Activated CD8-positive, alpha-beta T cell treated with anti-CD3 and anti-CD28 coated beads for 36 hours (primary cell): Measurements from ENCODE around the gene MXRA5. TPM values are rescaled to one million over a fixed set of nuclear protein-coding genes. Genes with fewer than 3 reads are reported as not detected.

Experiments
- ATAC-seq: fragments of 200-7000 bp; cut with Tn5 transposase; one replicate; pipeline ENCODE4 v1.10.0; 2021; ENCODE audit warnings: mild to moderate bottlenecking, moderate library complexity
- CTCF ChIA-PET: fragments of 350-600 bp; sonication (Branson Sonifier 250); formaldehyde crosslinking; loops from one replicate; lab custom pipeline; 2021; ENCODE audit warnings: antibody characterized with exemption; lab: Charles Lee
- POLR2A ChIA-PET: fragments of 350-600 bp; sonication (Branson Sonifier 250); formaldehyde crosslinking; loops from one replicate; lab custom pipeline; 2021; ENCODE audit warnings: antibody characterized with exemption; lab: Charles Lee
- DNase-seq: peaks from one replicate; pipeline ENCODE4 v3.0.0-alpha.2; 2020
- H3K27ac Mint-ChIP-seq: one replicate; pipeline ENCODE4 v1.8.0; 2021; ENCODE audit warnings: mild to moderate bottlenecking, mixed read lengths
- H3K27me3 Mint-ChIP-seq: one replicate; pipeline ENCODE4 v1.8.0; 2021; ENCODE audit warnings: mixed read lengths
- H3K36me3 Mint-ChIP-seq: one replicate; pipeline ENCODE4 v1.8.0; 2021; ENCODE audit warnings: low read depth, mixed read lengths
- H3K4me1 Mint-ChIP-seq: one replicate; pipeline ENCODE4 v1.8.0; 2021; ENCODE audit warnings: low read depth, mixed read lengths
- H3K4me3 Mint-ChIP-seq: one replicate; pipeline ENCODE4 v1.8.0; 2021; ENCODE audit warnings: mild to moderate bottlenecking, moderate library complexity, mixed read lengths
- H3K9me3 Mint-ChIP-seq: one replicate; pipeline ENCODE4 v1.8.0; 2021; ENCODE audit warnings: mixed read lengths
- CTCF ChIP-seq: fragments of 200-600 bp; IDR thresholded peaks from one replicate; pipeline ENCODE4 v1.8.0; 2022; ENCODE audit warnings: antibody characterized with exemption, mild to moderate bottlenecking
- intact Hi-C: fragments of 100-400 bp; cut with micrococcal nuclease; formaldehyde crosslinking; loops from one replicate; pipeline ENCODE4 v1.10.0; 2022
- total RNA-seq, 2 experiments: library from RNA; stranded (reverse); gene quantifications; one replicate each; pipeline ENCODE4 v1.2.3, GENCODE V29; 2021

The MXRA5 gene
- total RNA-seq, 2 experiments from 2014 or later, result not detected

GRCh38 chrX:3299636-3300035 lies 46.8 kb downstream of the MXRA5 start:
- Mint-ChIP-seq H3K27me3 (no peaks in the 10 kb centered on the region), H3K9me3 (no peaks in the 10 kb centered on the region), H3K4me3 (no peak overlapping the region), H3K4me1 (no peaks in the 10 kb centered on the region), H3K27ac (no peak overlapping the region), H3K36me3 (no peaks in the 10 kb centered on the region)
- ATAC-seq, result no peak
- POLR2A ChIA-PET, result no interaction called here
- intact Hi-C loops, result no loop called here
- CTCF ChIA-PET, result no interaction called here
- no peak for TF ChIP-seq CTCF
- DNase-seq, result no peak

DNA sequence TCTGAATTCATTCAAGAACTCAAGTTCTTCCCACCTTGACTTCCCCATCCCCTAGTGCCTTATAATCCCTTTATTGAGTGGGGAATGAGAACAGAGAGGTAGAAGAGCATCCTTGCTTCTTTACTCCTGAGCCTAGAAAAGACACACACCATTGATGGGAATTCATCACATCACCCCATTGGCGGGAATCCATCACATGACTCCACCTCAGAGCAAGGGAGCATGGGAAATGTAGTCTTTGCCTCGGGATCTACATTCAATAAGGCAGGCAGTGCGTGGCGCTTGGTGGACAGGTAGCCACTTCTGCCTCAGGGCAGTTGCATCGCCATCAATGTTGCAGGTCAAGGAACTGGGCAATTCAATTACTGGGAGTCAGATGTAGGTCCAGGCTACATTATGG lies 50.7 kb downstream of the MXRA5 start:
- TF ChIP-seq CTCF, result no peak
- no peaks in the 10 kb centered on the region for H3K9me3 Mint-ChIP-seq
- no peak overlapping the region for H3K4me3 Mint-ChIP-seq
- ChIA-PET CTCF (no interaction called here), POLR2A (no interaction called here)
- no peaks in the 10 kb centered on the region for H3K27me3 Mint-ChIP-seq
- peak; percentile 3 for DNase-seq
- H3K4me1 Mint-ChIP-seq, result no peaks in the 10 kb centered on the region
- H3K27ac Mint-ChIP-seq, result no peak overlapping the region
- no peak for ATAC-seq
- intact Hi-C loops, result no loop called here
- no peaks in the 10 kb centered on the region for H3K36me3 Mint-ChIP-seq

GRCh38 chrX:3293251-3293650 lies 53.2 kb downstream of the MXRA5 start:
- TF ChIP-seq CTCF, result no peak
- Mint-ChIP-seq H3K27ac (no peak overlapping the region), H3K4me1 (no peaks in the 10 kb centered on the region), H3K9me3 (no peaks in the 10 kb centered on the region), H3K4me3 (no peak overlapping the region), H3K36me3 (no peaks in the 10 kb centered on the region), H3K27me3 (no peaks in the 10 kb centered on the region)
- ChIA-PET POLR2A (no interaction called here), CTCF (no interaction called here)
- intact Hi-C loops, result no loop called here
- DNase-seq (no peak), ATAC-seq (no peak)

DNA sequence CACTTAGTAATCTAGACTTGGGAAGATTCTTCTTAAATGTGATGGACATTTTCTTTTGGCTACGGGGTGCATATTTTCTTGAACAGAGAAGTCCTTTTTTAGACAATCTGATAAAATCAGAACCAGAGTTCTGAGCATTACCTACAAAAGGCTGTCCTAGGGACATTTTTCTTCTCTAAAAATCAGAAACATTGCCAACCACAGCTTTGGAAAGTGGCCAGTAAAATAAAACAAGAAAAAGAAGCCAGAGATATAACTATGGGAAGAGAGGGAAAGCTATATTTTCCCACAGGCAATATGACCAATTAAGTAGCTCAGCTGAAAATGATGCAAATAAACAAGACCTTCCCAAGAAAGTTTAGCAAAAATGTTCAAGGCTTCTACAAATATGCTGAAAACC lies 55.9 kb downstream of the MXRA5 start:
- DNase-seq, result no peak

More for the DNA sequence above, 55.9 kb downstream of the MXRA5 start:
- Mint-ChIP-seq H3K27ac (no peak overlapping the region), H3K9me3 (no peaks in the 10 kb centered on the region), H3K4me1 (no peaks in the 10 kb centered on the region), H3K27me3 (no peaks in the 10 kb centered on the region), H3K4me3 (no peak overlapping the region), H3K36me3 (no peaks in the 10 kb centered on the region)
- TF ChIP-seq CTCF, result no peak
- no peak for ATAC-seq
- ChIA-PET CTCF (no interaction called here), POLR2A (no interaction called here)
- intact Hi-C loops, result no loop called here
